Suppressor macrophage treated with lipopolysaccharide for 4 hours (primary cell): ENCODE data around the gene NUTM2E.
"Not testable (repeated sequence)": the region's sequence is repeated elsewhere in the genome, so short reads cannot be mapped to it uniquely, and the experiment has no call there.

Experiments
- DNase-seq: peaks from one replicate; pipeline ENCODE4 v3.0.0-alpha.2; 2020

Gene NUTM2E

GRCh38 chr10:79866903-79867551 is 40.5 kb downstream of the NUTM2E start:
- DNase-seq: not testable (repeated sequence)

DNA sequence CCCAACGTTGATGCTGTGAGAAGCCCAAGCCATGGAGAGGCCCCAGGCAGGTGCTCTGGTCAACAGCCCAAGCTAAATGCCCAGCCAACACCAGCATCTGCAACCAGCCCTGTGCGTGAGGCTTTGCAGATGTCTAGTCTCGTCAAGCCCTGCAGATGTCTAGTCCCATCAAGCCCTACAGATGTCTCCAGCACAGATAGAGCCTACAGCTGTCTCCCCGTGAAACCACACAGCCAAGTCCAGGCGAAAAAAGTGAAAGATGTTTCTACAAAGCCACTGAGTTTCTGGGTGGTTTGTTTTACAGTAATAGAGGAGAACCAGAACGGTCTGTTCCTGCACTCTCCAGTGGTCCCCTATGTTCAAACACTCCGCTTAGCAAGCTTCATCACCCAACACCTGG is 41.5 kb downstream of the NUTM2E start:
- not testable (repeated sequence) for DNase-seq

DNA sequence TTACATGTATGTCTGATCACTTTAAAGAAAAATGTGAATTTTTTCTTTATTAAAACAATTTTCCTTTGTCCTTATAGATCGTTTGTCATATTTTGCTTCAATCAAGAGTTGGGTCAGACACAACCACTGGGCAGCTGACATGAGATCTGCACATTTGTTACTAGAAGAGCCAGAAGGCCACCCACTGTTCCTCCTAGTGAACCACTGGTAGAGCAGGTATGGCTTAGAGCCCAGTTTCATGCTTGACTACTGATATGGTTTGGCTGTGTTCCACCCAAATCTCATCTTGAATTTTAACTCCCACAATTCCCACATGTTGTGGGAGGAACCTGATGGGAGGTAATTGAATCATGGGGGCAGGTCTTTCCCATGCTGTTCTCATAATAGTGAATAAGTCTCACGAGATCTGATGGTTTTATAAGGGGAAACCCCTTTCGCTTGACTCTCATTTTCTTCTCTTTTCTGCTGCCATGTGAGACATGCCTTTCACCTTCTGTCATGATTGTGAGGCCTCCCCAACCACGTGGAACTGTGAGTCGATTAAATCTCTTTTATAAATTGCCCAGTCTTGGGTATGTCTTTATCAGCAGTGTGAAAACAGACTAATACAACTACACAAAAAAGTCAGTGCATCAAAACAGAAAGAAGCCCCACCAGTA is 43.0 kb downstream of the NUTM2E start:
- DNase-seq: not testable (repeated sequence)

DNA sequence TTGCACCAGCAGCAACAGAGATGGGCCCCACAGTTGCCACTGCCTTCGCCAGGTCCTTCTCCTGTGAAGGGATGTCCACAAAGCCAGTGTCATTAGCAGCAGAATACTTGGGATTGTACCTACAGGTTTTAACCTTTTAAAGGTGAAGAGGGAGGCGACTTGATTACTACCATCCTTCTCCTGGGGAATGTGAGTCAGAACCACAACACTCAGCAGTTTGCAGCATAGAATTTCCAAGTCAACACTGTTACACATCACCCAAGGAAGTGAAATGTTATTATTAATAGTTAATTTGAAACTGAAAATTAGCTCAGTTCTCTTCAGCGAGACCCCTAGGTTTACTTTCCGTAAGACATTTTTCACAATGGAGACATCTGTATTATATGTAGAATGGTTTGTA is 45.2 kb downstream of the NUTM2E start:
- not testable (repeated sequence) for DNase-seq
